HG03159 (cell line): ENCODE data around the gene UQCRH.
A peak's percentile ranks its signal among the peaks of the same experiment; 100 is the strongest.
"Not testable (repeated sequence)": the region's sequence is repeated elsewhere in the genome, so short reads cannot be mapped to it uniquely, and the experiment has no call there.

Experiments used
- ATAC-seq: cut with Tn5 transposase; IDR thresholded peaks from one replicate; pipeline ENCODE4 v1.9.1; 2021; ENCODE audit warnings: mild to moderate bottlenecking, moderate library complexity; ENCODE audit not compliant: unreplicated experiment

Gene UQCRH

DNA sequence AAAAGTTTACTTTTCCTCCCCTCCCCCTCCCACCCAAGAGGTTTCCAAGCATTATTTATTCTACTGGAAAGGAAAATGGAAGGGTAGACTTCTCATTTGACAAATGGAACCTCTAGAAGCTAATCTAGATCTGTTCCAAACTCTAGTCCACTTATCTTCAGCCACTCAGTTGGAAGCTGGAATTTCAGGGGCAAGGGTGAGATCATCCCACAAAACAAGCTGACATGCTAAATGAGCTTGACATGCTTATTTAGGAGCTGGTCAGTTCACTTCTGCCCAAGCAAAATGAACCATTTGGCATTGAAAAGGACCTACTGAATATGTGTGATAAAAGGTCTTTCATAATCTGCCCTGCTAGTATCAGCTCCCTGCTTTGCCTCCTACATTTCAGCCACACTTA, 5.1 kb upstream of the UQCRH start:
- no peak for ATAC-seq

DNA sequence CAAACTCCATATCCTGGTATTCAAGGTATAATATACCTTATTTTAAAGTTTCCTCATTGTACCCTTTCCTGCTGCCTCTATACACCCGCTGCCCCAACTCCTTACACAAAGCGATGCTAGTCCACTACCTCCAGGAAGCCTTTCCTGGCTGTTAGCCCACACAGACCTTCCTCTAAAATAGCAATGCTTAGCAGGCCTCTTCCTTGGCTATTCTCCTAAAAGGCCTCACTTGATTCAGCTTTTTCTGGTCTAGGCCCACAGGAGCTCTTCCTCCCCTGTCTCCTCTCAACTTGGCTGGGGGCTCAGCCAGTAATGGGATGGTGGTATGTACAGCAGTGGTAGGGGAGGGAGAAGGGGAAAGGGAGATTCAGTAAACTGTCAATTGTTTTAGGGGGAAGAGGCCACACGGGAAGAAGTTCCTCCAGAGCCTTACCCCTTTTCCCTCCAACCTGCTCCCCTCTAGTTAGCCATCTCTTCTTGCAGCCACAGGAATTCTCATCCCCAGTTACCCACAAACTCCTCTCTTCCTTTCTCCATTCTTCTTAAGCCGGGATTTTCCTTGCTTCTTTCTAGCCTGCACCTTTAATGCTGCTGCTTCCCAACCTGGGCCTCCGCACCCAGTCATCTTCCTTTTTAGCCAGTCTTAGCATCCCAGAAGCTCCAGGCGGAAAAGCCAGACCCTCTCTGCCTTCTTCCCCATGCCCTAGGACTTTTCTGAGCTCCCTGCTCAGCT, 2.7 kb upstream of the UQCRH start:
- no peak for ATAC-seq

DNA sequence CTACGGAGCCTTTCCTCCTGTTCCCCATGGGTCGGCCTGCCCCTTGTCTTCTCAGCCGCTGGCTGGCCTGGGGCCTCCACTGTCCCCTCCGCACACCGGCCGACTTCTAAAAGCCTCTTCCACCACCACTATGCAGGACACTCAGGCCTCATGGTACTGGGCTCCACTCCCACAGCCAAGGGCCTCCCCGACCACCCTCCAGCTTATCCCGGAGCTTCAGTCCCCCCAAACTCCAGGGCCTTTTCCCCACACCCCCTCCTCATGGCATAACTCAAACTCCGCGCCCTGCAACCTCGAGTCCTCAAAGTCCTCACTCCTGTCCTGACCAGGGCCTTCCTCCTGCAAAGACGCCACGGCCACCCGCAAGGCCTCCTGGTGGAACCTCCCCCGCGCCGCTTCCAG, 2.1 kb upstream of the UQCRH start:
- no peak for ATAC-seq

DNA sequence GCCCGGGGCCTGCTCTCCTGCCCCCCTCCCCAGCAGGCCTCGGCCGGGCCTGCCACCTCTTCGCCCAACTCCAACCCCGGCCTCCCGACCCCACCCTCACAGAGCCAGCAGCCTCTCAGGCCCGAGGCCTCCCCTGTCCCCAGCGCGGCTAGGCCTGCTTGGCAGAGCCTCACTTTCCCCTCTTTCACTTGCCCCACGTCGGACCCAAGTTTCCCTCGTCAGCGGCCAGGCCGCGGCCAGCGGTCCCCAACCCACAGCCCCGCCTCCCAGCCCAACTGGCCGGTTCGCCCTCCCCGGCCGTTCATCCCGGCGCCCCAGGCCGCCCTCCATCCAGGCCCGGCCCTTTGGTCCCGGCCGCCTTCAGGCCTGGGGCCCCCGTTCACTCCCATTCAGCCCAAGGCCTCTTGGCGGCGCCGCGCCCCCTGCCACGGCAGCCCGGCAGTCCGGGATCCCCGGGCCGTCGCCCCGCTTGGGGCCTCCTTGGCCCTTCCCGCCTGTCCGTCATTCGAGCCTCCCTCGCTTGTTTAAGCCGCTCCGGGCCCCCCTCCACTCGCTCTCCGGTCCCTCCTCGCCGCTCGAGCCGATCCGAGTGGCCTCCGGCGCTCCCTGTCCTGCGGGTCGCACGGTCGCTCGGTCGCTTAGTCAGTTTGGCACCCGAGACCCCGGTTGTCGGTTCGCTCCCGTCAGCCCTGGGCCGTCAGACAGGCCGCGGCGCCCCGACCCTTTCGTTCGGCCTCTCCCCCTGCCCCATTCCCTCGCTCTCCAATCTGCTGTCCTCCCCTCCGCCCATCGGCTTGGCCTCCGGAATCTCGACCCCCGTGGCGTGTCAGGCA, 1.5 kb upstream of the UQCRH start:
- peak; percentile 41 for ATAC-seq

DNA sequence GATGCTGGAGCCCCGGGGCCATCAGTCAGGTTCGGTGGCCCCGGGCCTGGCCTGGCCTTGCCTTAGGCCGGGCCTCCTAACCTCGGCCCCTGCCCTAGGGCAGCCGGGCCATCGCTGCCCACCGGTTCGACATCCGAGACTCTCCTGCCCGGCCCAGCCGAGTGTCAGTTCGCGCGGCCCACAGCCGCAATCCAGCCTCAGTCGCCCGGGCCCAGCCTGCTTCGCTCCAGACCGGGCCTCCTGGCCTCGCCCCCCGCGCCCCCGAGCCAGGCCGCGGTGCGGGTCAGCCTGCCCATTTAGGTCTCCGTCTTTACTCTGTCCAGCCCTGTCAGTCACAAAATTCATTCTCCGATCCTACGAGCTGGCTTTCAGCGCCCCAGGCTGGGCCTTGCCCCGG, 859 bp upstream of the UQCRH start:
- peak; percentile 8 for ATAC-seq

DNA sequence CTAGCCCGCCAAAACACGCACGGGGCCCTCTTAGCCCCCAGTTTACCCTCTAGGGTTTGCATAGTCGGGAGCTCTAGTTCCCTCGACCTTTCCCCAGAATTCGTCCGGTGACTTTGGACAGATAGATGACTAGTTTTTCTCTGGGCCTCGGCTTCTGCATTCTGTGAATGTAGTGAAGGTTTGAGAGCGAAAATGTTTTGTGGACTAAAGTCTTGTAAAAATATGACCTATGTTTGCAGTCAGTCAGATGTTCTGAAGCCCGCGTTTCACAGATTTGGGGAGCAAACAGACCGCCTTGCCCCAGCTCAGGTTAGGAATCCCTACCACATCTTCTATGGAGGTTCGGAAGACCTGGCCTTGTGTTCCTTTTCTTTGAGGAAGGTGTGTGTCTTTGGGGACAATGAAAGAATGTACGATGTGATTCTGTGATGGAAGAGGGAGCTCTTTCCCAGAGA, 401 bp downstream of the UQCRH start:
- ATAC-seq = no peak

DNA sequence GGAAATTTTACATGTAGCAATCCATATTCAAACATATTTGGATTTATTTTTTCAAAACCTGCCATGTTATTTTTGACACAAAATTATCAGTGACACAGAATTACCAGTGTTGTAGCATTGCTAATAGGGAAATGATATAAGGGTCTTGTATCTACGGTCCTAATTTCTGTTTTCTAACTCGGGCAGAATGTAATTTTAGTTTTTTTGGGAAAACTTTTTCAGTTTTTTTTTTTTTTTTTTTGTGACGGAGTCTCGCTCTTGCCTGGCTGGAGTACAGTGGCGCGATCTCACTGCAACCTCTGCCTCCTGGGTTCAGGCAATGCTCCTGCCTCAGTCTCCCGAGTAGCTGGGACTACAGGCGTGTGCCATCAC, 2.6 kb downstream of the UQCRH start:
- ATAC-seq = no peak

DNA sequence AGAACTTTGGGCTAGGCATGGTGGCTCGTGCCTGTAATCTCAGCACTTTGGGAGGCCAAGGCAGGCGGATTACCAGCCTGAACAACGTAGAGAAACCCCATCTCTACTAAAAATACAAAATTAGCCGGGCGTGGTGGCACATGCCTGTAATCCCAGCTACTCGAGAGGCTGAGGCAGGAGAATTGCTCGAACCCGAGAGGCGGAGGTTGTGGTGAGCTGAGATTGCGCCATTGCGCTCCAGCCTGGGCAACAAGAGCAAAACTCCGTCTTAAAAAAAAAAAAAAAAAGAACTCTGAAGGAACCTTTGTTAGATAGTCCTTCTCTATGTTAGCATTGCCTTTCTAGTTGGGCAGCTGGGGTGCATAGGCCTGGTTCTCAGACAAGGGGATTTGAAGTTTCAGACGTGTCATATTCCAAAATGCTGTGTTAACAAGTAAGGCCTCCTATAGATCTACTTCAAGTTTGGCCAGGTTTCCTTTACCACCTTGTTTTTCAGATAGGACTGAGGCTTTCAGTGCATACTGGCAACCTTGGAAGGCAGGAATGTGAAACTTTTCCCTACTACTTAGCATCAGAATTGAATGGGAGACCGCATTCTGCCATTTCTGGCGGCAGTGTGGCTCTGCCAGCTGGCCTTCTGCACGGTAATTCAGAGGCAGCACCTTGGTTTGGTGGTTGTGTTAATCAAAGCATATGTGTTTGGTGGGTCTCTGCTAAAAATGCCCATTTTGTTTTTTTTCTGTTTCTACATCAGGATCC, 6.1 kb downstream of the UQCRH start:
- ATAC-seq = no peak

DNA sequence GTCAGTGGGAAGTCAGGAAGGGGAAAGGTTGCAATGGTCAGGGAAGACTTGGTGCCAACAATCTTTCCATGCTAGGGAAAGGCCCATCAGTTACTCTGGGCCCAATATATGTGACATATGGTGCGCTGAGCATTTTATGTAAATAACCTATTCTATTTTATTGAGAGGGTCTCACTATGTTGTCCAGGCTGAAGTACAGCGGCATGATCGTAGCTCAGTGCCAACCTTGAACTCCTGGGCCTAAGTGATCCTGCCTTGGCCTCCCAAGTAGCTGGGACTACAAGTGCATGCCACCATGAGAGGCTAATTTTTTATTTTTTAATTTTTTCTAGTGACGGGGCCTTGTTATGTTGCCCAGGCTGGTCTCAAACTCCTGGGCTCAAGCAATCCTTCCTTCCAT, 6.8 kb downstream of the UQCRH start:
- no peak for ATAC-seq

DNA sequence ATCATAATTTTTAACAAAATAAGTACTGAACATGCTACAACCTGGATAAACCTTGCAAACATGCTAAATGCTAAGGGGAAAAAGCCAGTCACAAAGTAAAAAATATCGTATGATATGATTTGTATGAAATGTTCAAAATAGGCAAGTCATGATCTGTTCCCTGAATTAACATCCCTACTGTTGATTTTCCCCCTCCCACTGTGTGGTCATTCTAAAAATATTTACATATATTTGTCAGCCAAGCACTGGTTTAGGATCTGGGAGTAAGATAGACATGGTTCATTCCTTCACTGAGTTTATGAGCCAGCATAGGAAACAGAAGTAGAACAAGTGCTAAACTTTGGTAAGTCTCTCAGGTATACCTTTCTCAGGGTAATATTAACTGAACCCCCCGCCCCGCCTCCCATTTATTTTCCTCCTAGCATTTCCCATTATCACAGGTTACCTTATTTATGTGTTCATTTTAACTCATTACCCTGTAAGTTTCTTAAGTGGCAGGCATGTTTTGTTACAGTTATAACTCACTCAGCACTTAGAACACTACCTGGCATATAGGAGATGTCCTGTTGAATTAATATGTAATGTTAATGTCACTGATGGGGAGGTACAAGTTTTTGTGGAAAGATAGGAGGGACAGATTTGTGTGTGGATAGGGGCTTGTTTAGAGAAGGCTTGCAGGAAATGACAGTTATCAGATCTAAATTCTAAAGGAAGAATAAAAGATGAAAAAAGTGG, 12.3 kb downstream of the UQCRH start:
- ATAC-seq = no peak

DNA sequence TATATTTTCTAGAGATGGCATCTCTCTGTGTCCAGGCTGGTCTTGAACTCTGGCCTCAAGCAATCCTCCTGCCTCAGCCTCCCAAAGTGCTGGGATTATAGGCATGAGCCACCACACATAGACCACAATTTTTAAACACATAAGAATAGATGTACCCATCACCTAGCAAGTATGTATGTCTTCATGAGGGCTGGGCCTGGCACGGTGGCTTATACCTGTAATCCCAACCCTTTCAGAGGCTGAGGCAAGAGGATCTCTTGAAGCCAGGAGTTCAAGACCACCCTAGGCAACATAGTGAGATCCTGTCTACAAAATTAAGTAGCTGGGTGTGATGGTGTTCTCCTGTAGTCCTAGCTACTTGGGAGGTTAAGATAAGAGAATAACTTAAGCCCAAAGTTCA, 13.8 kb downstream of the UQCRH start:
- no peak for ATAC-seq

DNA sequence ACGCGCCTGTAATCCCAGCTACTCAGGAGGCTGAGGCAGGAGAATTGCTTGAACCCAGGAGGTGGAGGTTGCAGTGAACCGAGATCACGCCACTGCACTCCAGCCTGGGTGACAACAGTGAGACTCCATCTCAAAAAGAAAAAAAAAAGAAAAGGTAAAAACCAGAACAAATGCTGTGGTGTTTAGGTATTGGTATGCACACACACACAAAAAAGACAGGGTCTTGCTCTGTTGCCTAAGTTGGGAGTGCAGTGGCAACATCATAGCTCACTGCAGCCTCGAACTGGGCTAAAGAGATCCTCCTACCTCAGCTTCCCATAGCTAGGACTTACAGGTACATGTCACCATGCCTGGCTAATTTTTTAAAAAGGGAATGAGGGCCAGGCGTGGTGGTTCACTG, 15.8 kb downstream of the UQCRH start:
- not testable (repeated sequence) for ATAC-seq

DNA sequence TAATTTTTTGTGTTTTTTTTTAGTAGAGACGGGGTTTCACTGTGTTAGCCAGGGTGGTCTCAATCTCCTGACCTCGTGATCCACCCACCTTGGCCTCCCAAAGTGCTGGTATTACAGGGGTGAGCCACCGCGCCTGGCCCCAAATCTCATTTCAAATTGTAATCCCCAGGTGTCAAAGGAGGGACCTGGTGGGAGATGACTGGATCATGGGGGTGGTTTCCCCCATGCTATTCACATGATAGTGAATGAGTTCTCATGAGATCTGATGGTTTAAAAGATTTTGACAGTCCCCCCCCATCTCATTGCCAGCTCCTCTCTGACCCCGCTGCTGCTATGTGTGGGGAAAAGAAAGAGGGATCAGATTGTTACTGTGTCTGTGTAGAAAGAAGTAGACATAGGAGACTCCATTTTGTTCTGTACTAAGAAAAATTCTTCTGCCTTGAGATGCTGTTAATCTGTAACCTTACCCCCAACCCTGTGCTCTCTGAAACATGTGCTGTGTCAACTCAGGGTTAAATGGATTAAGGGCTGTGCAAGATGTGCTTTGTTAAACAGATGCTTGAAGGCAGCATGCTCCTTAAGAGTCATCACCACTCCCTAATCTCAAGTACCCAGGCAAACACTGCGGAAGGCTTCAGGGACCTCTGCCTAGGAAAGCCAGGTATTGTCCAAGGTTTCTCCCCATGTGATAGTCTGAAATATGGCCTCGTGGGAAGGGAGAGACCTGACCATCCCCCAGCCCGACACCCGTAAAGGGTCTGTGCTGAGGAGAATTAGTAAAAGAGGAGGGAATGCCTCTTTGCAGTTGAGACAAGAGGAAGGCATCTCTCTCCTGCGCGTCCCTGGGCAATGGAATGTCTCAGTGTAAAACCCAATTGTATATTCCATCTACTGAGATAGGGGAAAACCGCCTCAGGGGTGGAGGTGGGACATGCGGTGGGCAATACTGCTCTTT, 16.7 kb downstream of the UQCRH start:
- ATAC-seq = not testable (repeated sequence)

DNA sequence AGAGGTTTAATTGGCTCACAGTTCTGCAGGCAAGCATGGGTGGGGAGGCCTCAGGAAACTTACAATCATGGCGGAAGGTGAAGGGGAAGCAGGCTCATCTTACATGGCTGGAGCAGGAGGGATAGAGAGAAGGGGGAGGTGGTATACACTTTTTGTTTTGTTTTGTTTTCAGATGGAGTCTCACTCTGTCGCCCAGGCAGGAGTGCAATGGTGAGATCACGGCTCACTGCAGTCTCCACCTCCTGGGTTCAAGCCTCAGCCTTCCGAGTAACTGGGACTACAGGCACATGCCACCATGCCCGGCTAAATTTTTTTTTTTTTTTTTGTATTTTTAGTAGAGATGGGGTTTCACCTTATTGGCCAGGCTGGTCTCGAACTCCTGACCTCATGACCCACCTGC, 18.7 kb downstream of the UQCRH start:
- ATAC-seq = not testable (repeated sequence)

DNA sequence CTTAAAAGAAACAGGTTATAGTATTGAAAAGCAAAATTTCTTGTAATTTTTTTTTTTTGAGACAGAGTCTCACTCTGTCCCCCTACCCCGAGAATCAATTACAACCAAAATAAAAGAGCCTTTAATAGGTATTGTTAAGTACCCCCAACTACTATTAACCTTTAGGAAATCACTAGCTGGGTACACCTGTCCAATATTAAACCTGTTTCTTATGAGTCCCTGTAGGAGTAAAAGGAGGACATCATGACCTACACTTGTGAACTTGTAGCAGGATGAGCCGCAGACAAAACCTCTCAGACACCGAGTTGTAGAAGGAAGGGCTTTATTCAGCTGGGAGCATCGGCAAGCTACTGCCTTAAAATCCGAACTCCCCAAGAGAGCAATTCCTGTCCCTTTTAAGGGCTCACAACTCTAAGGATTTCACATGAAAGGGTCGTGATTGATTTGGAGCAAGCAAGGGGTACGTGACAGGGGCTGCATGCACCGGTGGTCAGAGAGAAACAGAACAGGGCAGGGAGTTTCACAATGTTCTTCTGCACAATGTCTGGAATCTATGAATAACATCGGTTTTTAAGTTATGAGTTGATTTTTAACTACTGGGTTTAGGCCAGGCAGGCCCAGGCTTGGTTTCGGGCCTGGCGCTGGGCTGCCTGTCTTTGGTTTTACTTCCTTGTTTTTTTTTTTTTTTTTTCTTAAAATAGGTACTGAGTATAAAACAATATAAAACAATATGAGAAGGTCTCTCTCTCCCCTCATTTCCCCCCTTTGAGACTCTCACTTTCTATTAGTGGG, 22.0 kb downstream of the UQCRH start:
- not testable (repeated sequence) for ATAC-seq

DNA sequence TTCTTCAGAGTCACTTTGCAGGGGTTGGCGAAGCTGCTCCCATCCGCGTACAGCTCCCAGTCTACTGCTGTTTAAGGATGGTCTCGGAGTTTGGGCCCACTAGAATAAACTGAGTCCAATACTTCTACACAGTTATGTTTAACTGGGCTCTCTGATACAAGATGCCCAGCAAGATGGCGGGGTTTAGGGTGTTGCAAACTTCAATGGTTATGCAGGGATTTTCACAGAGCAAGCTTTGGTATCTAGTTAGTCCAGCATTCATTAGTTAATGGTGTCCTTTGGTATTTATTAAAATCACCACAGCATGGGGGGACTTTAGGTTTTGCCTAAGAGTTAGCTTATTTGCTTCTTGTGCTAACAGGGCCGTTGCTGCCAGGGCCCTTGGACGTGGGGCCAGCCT, 24.7 kb downstream of the UQCRH start:
- ATAC-seq = not testable (repeated sequence)

DNA sequence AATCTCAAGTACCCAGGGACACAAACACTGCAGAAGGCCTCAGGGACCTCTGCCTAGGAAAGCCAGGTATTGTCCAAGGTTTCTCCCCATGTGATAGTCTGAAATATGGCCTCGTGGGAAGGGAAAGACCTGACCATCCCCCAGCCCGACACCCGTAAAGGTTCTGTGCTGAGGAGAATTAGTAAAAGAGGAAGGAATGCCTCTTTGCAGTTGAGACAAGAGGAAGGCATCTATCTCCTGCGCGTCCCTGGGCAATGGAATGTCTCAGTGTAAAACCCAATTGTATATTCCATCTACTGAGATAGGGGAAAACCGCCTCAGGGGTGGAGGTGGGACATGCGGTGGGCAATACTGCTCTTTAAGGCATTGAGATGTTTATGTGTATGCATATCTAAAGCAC, 26.3 kb downstream of the UQCRH start:
- ATAC-seq = not testable (repeated sequence)

DNA sequence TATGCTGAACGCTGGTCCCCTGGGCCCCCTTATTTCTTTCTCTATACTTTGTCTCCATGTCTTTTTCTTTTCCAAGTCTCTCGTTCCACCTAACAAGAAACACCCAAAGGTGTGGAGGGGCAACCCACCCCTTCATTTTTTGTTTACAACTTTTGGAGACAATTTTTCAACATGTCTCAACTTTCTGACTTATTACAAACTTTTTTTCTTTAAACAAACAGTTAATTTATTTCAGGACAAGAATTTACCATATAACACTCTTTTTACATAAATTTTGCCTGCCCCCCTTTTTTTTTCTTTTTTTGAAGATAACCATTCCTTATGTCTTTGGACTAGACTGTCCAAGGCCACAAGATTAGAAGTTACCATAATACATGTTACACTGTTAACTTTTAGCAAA, 26.9 kb downstream of the UQCRH start:
- ATAC-seq = not testable (repeated sequence)
